ENCODE data around the gene RUSF1. TPM values are rescaled to one million over a fixed set of nuclear protein-coding genes. Genes with fewer than 3 reads are reported as not detected.
"Not testable (repeated sequence)": the region's sequence is repeated elsewhere in the genome, so short reads cannot be mapped to it uniquely, and the experiment has no call there.

Gene RUSF1
- polyA plus RNA-seq, 4 donors: 27.3 to 108 (median 51.7) TPM

GRCh38 chr16:31525113-31525512 lies 16.9 kb upstream of the RUSF1 start:
- H3K27ac ChIP-seq (ENCODE audit: low read depth in 1 of 3, low read length in 2 of 3): no peak overlapping the region
- no peaks in the 10 kb centered on the region for H3K4me1 ChIP-seq (ENCODE audit: control insufficient read depth in 3 of 3, insufficient read depth in 2 of 3, low read depth in 1 of 3, low read length in 2 of 3)
- H3K9me3 ChIP-seq (ENCODE audit: control insufficient read depth in 2 of 2, insufficient read depth in 1 of 2, low read depth in 1 of 2, low read length in 1 of 2): no peaks in the 10 kb centered on the region
- no peaks in the 10 kb centered on the region for H3K36me3 ChIP-seq (ENCODE audit: control insufficient read depth in 3 of 3, insufficient read depth in 2 of 3, low read depth in 1 of 3, low read length in 3 of 3)
- 88 to 96% (median 91%) methylated on average over 3 of the region's 3 CpGs for WGBS, 3 donors
- DNase-seq (no peak), FAIRE-seq (no peak)
- H3K4me3 ChIP-seq (ENCODE audit: low read depth in 1 of 3, low read length in 3 of 3): no peak overlapping the region
- peaks cover 0 to 24% (median 9%) of the 10 kb centered on the region in 3 donors for H3K27me3 ChIP-seq (ENCODE audit: control insufficient read depth in 3 of 3, insufficient read depth in 3 of 3, low read length in 3 of 3)

GRCh38 chr16:31523768-31524167 lies 15.6 kb upstream of the RUSF1 start:
- not testable (repeated sequence) for H3K4me1 ChIP-seq (ENCODE audit: control insufficient read depth in 3 of 3, insufficient read depth in 2 of 3, low read depth in 1 of 3, low read length in 2 of 3); H3K27ac ChIP-seq (ENCODE audit: low read depth in 1 of 3, low read length in 2 of 3); DNase-seq; H3K9me3 ChIP-seq (ENCODE audit: control insufficient read depth in 2 of 2, insufficient read depth in 1 of 2, low read depth in 1 of 2, low read length in 1 of 2); H3K36me3 ChIP-seq (ENCODE audit: control insufficient read depth in 3 of 3, insufficient read depth in 2 of 3, low read depth in 1 of 3, low read length in 3 of 3); H3K4me3 ChIP-seq (ENCODE audit: low read depth in 1 of 3, low read length in 3 of 3); FAIRE-seq
- H3K27me3 ChIP-seq (ENCODE audit: control insufficient read depth in 3 of 3, insufficient read depth in 3 of 3, low read length in 3 of 3): peaks cover 0 to 13% (median 6%) of the 10 kb centered on the region in 3 donors
- WGBS, 3 donors: 20 to 64% (median 51%) methylated on average over 2 to 3 of the region's 6 CpGs

- DNase-seq (no peak), FAIRE-seq (no peak)
- Histone ChIP-seq H3K4me1 (ENCODE audit: control insufficient read depth in 3 of 3, insufficient read depth in 2 of 3, low read depth in 1 of 3, low read length in 2 of 3) (no peaks in the 10 kb centered on the region), H3K27me3 (ENCODE audit: control insufficient read depth in 3 of 3, insufficient read depth in 3 of 3, low read length in 3 of 3) (no peaks in the 10 kb centered on the region), H3K4me3 (ENCODE audit: low read depth in 1 of 3, low read length in 3 of 3) (no peak overlapping the region), H3K27ac (ENCODE audit: low read depth in 1 of 3, low read length in 2 of 3) (no peak overlapping the region), H3K36me3 (ENCODE audit: control insufficient read depth in 3 of 3, insufficient read depth in 2 of 3, low read depth in 1 of 3, low read length in 3 of 3) (no peaks in the 10 kb centered on the region), H3K9me3 (ENCODE audit: control insufficient read depth in 2 of 2, insufficient read depth in 1 of 2, low read depth in 1 of 2, low read length in 1 of 2) (no peaks in the 10 kb centered on the region)
- WGBS, 3 donors: 88 to 91% (median 88%) methylated on average over 6 of the region's 6 CpGs
These were observed 13.9 kb upstream of the RUSF1 start for GRCh38 chr16:31522071-31522470.

GRCh38 chr16:31521368-31521767 lies 13.2 kb upstream of the RUSF1 start:
- Histone ChIP-seq H3K9me3 (ENCODE audit: control insufficient read depth in 2 of 2, insufficient read depth in 1 of 2, low read depth in 1 of 2, low read length in 1 of 2) (peaks cover 0 to 2% of the 10 kb centered on the region in 2 donors), H3K27ac (ENCODE audit: low read depth in 1 of 3, low read length in 2 of 3) (no peak overlapping the region), H3K4me1 (ENCODE audit: control insufficient read depth in 3 of 3, insufficient read depth in 2 of 3, low read depth in 1 of 3, low read length in 2 of 3) (no peaks in the 10 kb centered on the region), H3K27me3 (ENCODE audit: control insufficient read depth in 3 of 3, insufficient read depth in 3 of 3, low read length in 3 of 3) (no peaks in the 10 kb centered on the region), H3K4me3 (ENCODE audit: low read depth in 1 of 3, low read length in 3 of 3) (no peak overlapping the region), H3K36me3 (ENCODE audit: control insufficient read depth in 3 of 3, insufficient read depth in 2 of 3, low read depth in 1 of 3, low read length in 3 of 3) (no peaks in the 10 kb centered on the region)
- DNase-seq (no peak), FAIRE-seq (no peak)
- 82 to 94% (median 90%) methylated on average over 3 of the region's 3 CpGs for WGBS, 3 donors

- Histone ChIP-seq H3K27me3 (ENCODE audit: control insufficient read depth in 3 of 3, insufficient read depth in 3 of 3, low read length in 3 of 3) (no peaks in the 10 kb centered on the region), H3K4me1 (ENCODE audit: control insufficient read depth in 3 of 3, insufficient read depth in 2 of 3, low read depth in 1 of 3, low read length in 2 of 3) (no peaks in the 10 kb centered on the region), H3K9me3 (ENCODE audit: control insufficient read depth in 2 of 2, insufficient read depth in 1 of 2, low read depth in 1 of 2, low read length in 1 of 2) (peaks cover 0 to 6% of the 10 kb centered on the region in 2 donors), H3K27ac (ENCODE audit: low read depth in 1 of 3, low read length in 2 of 3) (no peak overlapping the region), H3K4me3 (ENCODE audit: low read depth in 1 of 3, low read length in 3 of 3) (no peak overlapping the region), H3K36me3 (ENCODE audit: control insufficient read depth in 3 of 3, insufficient read depth in 2 of 3, low read depth in 1 of 3, low read length in 3 of 3) (no peaks in the 10 kb centered on the region)
- WGBS, 3 donors: 80 to 89% (median 84%) methylated on average over 2 of the region's 2 CpGs
- DNase-seq (no peak), FAIRE-seq (no peak)
These were observed 11.7 kb upstream of the RUSF1 start for GRCh38 chr16:31519759-31520431.

- H3K9me3 ChIP-seq (ENCODE audit: control insufficient read depth in 2 of 2, insufficient read depth in 1 of 2, low read depth in 1 of 2, low read length in 1 of 2): peaks cover 0 to 6% of the 10 kb centered on the region in 2 donors
- H3K4me3 ChIP-seq (ENCODE audit: low read depth in 1 of 3, low read length in 3 of 3): no peak overlapping the region
- 70 to 81% (median 74%) methylated on average over 4 of the region's 4 CpGs for WGBS, 3 donors
These were observed 9.7 kb upstream of the RUSF1 start for GRCh38 chr16:31517800-31518402.

GRCh38 chr16:31513884-31514283 lies 5.7 kb upstream of the RUSF1 start:
- DNase-seq (no peak), FAIRE-seq (no peak)
- Histone ChIP-seq H3K27me3 (ENCODE audit: control insufficient read depth in 3 of 3, insufficient read depth in 3 of 3, low read length in 3 of 3) (no peaks in the 10 kb centered on the region), H3K4me1 (ENCODE audit: control insufficient read depth in 3 of 3, insufficient read depth in 2 of 3, low read depth in 1 of 3, low read length in 2 of 3) (peaks cover 0 to 4% (median 2%) of the 10 kb centered on the region in 3 donors), H3K36me3 (ENCODE audit: control insufficient read depth in 3 of 3, insufficient read depth in 2 of 3, low read depth in 1 of 3, low read length in 3 of 3) (no peaks in the 10 kb centered on the region), H3K4me3 (ENCODE audit: low read depth in 1 of 3, low read length in 3 of 3) (no peak overlapping the region), H3K27ac (ENCODE audit: low read depth in 1 of 3, low read length in 2 of 3) (no peak overlapping the region), H3K9me3 (ENCODE audit: control insufficient read depth in 2 of 2, insufficient read depth in 1 of 2, low read depth in 1 of 2, low read length in 1 of 2) (peaks cover 0 to 6% of the 10 kb centered on the region in 2 donors)

More at GRCh38 chr16:31517800-31518402, 9.7 kb upstream of the RUSF1 start:
- no peaks in the 10 kb centered on the region for H3K4me1 ChIP-seq (ENCODE audit: control insufficient read depth in 3 of 3, insufficient read depth in 2 of 3, low read depth in 1 of 3, low read length in 2 of 3)
- FAIRE-seq (no peak), DNase-seq (no peak)
- H3K27me3 ChIP-seq (ENCODE audit: control insufficient read depth in 3 of 3, insufficient read depth in 3 of 3, low read length in 3 of 3): no peaks in the 10 kb centered on the region
- no peak overlapping the region for H3K27ac ChIP-seq (ENCODE audit: low read depth in 1 of 3, low read length in 2 of 3)
- no peaks in the 10 kb centered on the region for H3K36me3 ChIP-seq (ENCODE audit: control insufficient read depth in 3 of 3, insufficient read depth in 2 of 3, low read depth in 1 of 3, low read length in 3 of 3)

GRCh38 chr16:31513126-31513525 lies 4.9 kb upstream of the RUSF1 start:
- WGBS, 3 donors: 72 to 80% (median 75%) methylated on average over 6 of the region's 6 CpGs
- Histone ChIP-seq H3K27me3 (ENCODE audit: control insufficient read depth in 3 of 3, insufficient read depth in 3 of 3, low read length in 3 of 3) (no peaks in the 10 kb centered on the region), H3K27ac (ENCODE audit: low read depth in 1 of 3, low read length in 2 of 3) (no peak overlapping the region), H3K36me3 (ENCODE audit: control insufficient read depth in 3 of 3, insufficient read depth in 2 of 3, low read depth in 1 of 3, low read length in 3 of 3) (no peaks in the 10 kb centered on the region), H3K4me3 (ENCODE audit: low read depth in 1 of 3, low read length in 3 of 3) (no peak overlapping the region), H3K9me3 (ENCODE audit: control insufficient read depth in 2 of 2, insufficient read depth in 1 of 2, low read depth in 1 of 2, low read length in 1 of 2) (peaks cover 0 to 6% of the 10 kb centered on the region in 2 donors), H3K4me1 (ENCODE audit: control insufficient read depth in 3 of 3, insufficient read depth in 2 of 3, low read depth in 1 of 3, low read length in 2 of 3) (peaks cover 0 to 4% (median 2%) of the 10 kb centered on the region in 3 donors)
- DNase-seq (no peak), FAIRE-seq (no peak)

Measured in small intestine (tissue), 7 donors.